ACC112 (cell line): ENCODE measurements around the gene LRRC31.

ENCODE experiments used
- H2AFZ ChIP-seq: fragments of 200-600 bp; sonication (generic); one replicate; pipeline ENCODE4 v1.6.0; 2017; ENCODE audit warnings: antibody characterized with exemption, low read length; ENCODE audit not compliant: unreplicated experiment
- H3K27ac ChIP-seq: fragments of 200-600 bp; sonication (generic); 2 replicates; pipeline ENCODE4 v1.5.1; 2014; ENCODE audit warnings: low read depth, mild to moderate bottlenecking, antibody characterized with exemption, low read length, moderate library complexity
- H3K27me3 ChIP-seq: fragments of 200-600 bp; sonication (generic); 2 replicates; pipeline ENCODE4 v1.6.1; 2014; ENCODE audit warnings: mild to moderate bottlenecking, antibody characterized with exemption, low read length, moderate library complexity, mixed read lengths; ENCODE audit not compliant: insufficient read depth
- H3K36me3 ChIP-seq: fragments of 200-600 bp; sonication (generic); 2 replicates; pipeline ENCODE4 v1.6.1; 2016; ENCODE audit warnings: mild to moderate bottlenecking, antibody characterized with exemption, low read length, moderate library complexity, mixed read lengths; ENCODE audit not compliant: insufficient read depth
- H3K4me1 ChIP-seq: fragments of 200-600 bp; sonication (generic); one replicate; pipeline ENCODE4 v1.6.1; 2016; ENCODE audit warnings: low read length, mixed read lengths; ENCODE audit not compliant: insufficient read depth, unreplicated experiment, control insufficient read depth
- H3K4me3 ChIP-seq: fragments of 200-600 bp; sonication (generic); 2 replicates; pipeline ENCODE4 v1.5.1; 2014; ENCODE audit warnings: mild to moderate bottlenecking, low read depth, low read length
- H3K79me2 ChIP-seq: fragments of 200-600 bp; sonication (generic); one replicate; pipeline ENCODE4 v1.6.0; 2016; ENCODE audit warnings: low read length; ENCODE audit not compliant: control insufficient read depth, unreplicated experiment, insufficient read depth

The LRRC31 gene

DNA sequence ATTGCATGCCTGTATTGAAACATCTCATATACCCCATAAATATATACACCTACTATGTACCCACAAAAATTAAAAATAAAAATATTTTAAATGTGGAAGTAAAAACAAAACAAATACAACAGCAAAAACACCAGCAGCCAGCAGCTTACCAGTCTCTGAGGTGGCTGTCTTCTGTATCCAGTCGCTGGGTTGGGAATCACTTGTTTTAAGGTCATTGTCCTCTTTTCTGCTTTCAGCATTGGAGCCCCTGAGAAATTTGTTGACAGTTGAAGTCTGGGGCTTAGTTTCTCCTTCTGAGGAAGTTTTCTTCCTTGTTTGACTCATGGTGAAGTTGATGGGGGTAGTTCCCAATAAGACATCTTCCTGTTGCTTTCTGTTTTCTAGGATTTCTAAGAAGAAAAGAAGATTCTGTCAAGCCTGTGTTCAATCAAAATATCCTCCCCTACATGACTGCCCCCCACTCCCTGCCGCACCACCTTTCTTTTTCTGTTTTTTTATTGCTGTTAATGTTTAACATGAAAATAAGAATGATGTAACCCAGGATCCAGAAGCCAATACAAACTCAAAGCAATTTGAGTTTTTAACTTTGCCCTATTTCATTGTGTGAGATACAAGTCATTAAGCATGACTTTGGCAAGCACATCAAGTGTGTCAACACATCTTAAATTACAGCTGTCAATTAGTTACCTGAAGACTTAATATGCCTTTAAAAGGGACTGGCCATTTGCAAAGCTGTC, at the start of gene LRRC31:
Gene LRRC31 (minus strand): TSS at position 452 of the 737 bp plus-strand sequence. CDS start 128 bp downstream, at position 324.
- Histone ChIP-seq H3K27me3 (no peaks in the 10 kb centered on the region), H3K27ac (no peak within 1 kb of the TSS), H2AFZ (no peak within 1 kb of the TSS), H3K79me2 (no peaks in the 10 kb centered on the region), H3K4me1 (no peaks in the 10 kb centered on the region), H3K4me3 (no peak within 1 kb of the TSS), H3K36me3 (no peaks in the 10 kb centered on the region)

- H3K36me3 ChIP-seq, result no peaks in the 10 kb centered on the region
- H3K4me1 ChIP-seq, result peaks cover 11% of the 10 kb centered on the region
- no peak overlapping the region for H3K27ac ChIP-seq
- no peak overlapping the region for H3K4me3 ChIP-seq
- no peaks in the 10 kb centered on the region for H3K79me2 ChIP-seq
- no peaks in the 10 kb centered on the region for H3K27me3 ChIP-seq
- H2AFZ ChIP-seq, result no peak overlapping the region
These were observed 44.6 kb upstream of the LRRC31 start for GRCh38 chr3:169914321-169914720.

DNA sequence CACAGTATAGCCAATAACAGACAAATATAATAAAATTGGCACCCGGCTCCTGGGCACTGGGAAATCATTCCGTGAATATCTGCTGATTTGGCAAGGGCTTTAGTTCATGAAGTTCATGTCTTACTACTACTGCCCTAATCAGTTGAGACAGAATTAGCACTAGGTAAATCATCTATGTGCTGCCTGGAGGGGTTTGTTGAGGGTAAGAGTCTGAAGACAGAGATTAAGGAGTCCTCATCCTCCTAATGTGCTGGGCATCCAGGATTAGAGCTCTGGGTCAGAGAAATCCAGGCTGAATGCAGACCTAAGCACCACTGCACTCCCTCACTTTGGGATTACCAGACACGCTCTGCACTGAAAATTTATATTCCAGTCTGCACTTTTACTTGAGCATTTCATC, 43.6 kb upstream of the LRRC31 start:
- H3K4me1 ChIP-seq, result peaks cover 11% of the 10 kb centered on the region
- no peak overlapping the region for H2AFZ ChIP-seq
- H3K27me3 ChIP-seq, result peaks cover 2% of the 10 kb centered on the region; the same call in 1 of the 2 replicates
- no peaks in the 10 kb centered on the region for H3K79me2 ChIP-seq
- no peak overlapping the region for H3K4me3 ChIP-seq
- no peaks in the 10 kb centered on the region for H3K36me3 ChIP-seq
- no peak overlapping the region for H3K27ac ChIP-seq

GRCh38 chr3:169911272-169911671, 41.5 kb upstream of the LRRC31 start, which contains the start of gene SAMD7:
Gene SAMD7, plus strand, starts transcription at chr3:169911572. Its CDS starts 7,927 bp downstream, at chr3:169919499.
- Histone ChIP-seq H3K27ac (no peak within 1 kb of the TSS), H2AFZ (no peak within 1 kb of the TSS), H3K36me3 (no peaks in the 10 kb centered on the region), H3K79me2 (no peaks in the 10 kb centered on the region), H3K27me3 (peaks cover 19% of the 10 kb centered on the region; the same call in 1 of the 2 replicates), H3K4me3 (no peak within 1 kb of the TSS), H3K4me1 (peaks cover 11% of the 10 kb centered on the region)

DNA sequence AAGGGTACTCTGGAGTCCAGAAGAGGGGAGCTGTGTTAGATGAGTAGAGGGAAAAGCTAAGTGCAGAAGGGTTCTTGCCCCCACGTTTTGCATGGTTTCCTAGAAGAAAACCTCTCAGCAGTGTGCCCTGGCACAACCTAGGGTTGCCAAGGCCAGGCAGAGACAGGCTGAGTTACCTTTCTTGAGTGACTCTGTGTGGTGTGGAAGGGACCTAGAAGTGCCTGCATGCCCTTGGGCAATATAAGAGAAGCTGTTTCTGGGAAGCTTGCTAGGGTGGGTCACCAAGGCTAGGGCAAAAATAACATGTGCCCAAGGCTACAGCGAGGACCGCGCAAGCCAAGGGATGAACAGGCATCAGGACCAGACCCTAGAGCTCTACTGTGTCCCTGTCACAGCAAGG, 38.2 kb upstream of the LRRC31 start:
- Histone ChIP-seq H3K36me3 (no peaks in the 10 kb centered on the region), H3K27me3 (peaks cover 25% of the 10 kb centered on the region; the same call in 1 of the 2 replicates), H3K4me1 (no peaks in the 10 kb centered on the region), H3K27ac (no peak overlapping the region), H3K79me2 (no peaks in the 10 kb centered on the region), H2AFZ (no peak overlapping the region), H3K4me3 (no peak overlapping the region)

GRCh38 chr3:169907476-169907875, 37.7 kb upstream of the LRRC31 start:
- Histone ChIP-seq H3K27ac (no peak overlapping the region), H3K36me3 (no peaks in the 10 kb centered on the region), H3K27me3 (peaks cover 25% of the 10 kb centered on the region; the same call in 1 of the 2 replicates), H3K4me1 (no peaks in the 10 kb centered on the region), H3K4me3 (no peak overlapping the region), H2AFZ (no peak overlapping the region), H3K79me2 (no peaks in the 10 kb centered on the region)

DNA sequence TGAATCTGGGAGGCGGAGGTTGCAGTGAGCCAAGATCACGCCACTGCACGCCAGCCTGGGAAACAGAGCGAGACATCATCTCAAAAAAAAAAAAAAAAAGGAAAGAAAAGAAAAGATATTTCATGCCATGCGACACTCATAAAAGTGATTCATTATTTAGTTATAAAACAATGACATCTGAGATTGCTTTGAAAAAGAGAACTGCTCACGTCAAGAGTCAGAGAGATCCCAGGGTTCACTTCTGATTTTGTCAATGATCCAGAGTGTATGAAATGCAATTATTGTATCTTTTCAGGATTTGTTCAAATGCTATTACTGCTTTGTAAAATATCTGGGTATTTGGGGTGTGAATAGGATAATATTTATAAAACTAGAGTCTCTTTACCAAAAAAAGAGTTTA, 35.7 kb upstream of the LRRC31 start:
- H3K27ac ChIP-seq, result no peak overlapping the region
- no peak overlapping the region for H2AFZ ChIP-seq
- no peaks in the 10 kb centered on the region for H3K79me2 ChIP-seq
- H3K4me1 ChIP-seq, result no peaks in the 10 kb centered on the region
- H3K36me3 ChIP-seq, result no peaks in the 10 kb centered on the region
- peaks cover 28% of the 10 kb centered on the region; the same call in 1 of the 2 replicates for H3K27me3 ChIP-seq
- H3K4me3 ChIP-seq, result no peak overlapping the region

DNA sequence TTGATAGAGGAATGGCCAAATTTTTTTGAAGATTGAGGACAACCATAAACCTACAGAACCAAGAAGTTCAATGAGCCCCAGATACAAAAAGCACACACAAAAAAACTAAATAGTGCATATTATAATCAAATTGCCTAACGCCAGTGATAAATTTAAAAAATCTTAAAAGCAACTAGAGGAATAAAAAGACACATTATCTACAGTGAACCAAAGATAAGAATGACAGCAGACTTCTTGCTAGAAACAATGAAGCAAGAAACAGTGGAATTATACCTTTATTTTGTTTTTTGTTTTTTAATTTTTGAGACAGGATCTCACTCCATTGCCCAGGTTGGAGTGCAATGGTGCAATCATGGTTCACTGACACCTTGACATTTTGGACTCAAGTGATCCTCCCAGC, 31.7 kb upstream of the LRRC31 start:
- H3K4me1 ChIP-seq, result no peaks in the 10 kb centered on the region
- H3K4me3 ChIP-seq, result no peak overlapping the region
- H3K36me3 ChIP-seq, result no peaks in the 10 kb centered on the region
- no peak overlapping the region for H3K27ac ChIP-seq
- H2AFZ ChIP-seq, result no peak overlapping the region
- H3K27me3 ChIP-seq, result peaks cover 12% of the 10 kb centered on the region; the same call in 1 of the 2 replicates
- no peaks in the 10 kb centered on the region for H3K79me2 ChIP-seq

- Histone ChIP-seq H3K79me2 (no peaks in the 10 kb centered on the region), H3K27ac (no peak overlapping the region)
These were observed 27.5 kb upstream of the LRRC31 start for GRCh38 chr3:169897284-169897683.

GRCh38 chr3:169895072-169895471, 25.3 kb upstream of the LRRC31 start:
- Histone ChIP-seq H3K27ac (no peak overlapping the region), H3K79me2 (no peaks in the 10 kb centered on the region), H3K4me1 (no peaks in the 10 kb centered on the region), H2AFZ (no peak overlapping the region), H3K4me3 (no peak overlapping the region), H3K36me3 (no peaks in the 10 kb centered on the region), H3K27me3 (no peaks in the 10 kb centered on the region)

More at GRCh38 chr3:169897284-169897683, 27.5 kb upstream of the LRRC31 start:
- Histone ChIP-seq H2AFZ (no peak overlapping the region), H3K4me3 (no peak overlapping the region), H3K27me3 (peaks cover 4% of the 10 kb centered on the region; the same call in 1 of the 2 replicates), H3K4me1 (no peaks in the 10 kb centered on the region), H3K36me3 (no peaks in the 10 kb centered on the region)

DNA sequence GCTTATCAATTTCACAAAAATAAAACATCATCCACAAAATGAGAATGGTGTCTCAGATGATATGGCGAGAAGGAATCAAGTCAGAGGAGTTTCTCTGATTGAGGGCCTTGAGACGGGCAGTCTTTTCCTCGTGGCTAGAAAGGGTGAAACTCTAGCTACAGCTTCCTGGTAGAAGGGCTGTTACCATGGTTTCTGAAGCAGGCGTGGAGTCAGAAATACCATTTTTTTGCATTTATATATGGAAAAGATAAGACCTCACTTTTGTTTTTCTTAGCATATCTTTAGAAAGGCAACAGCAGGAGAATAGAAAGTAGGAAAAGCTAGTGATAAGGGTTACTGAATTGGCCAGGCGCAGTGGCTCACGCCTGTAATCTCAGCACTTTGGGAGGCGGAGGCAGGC, 24.4 kb upstream of the LRRC31 start:
- no peaks in the 10 kb centered on the region for H3K36me3 ChIP-seq
- no peak overlapping the region for H3K4me3 ChIP-seq
- no peaks in the 10 kb centered on the region for H3K79me2 ChIP-seq
- no peaks in the 10 kb centered on the region for H3K4me1 ChIP-seq
- no peak overlapping the region for H2AFZ ChIP-seq
- no peak overlapping the region for H3K27ac ChIP-seq
- no peaks in the 10 kb centered on the region for H3K27me3 ChIP-seq
